NCI-H2196 treated with DMSO at 0.1 percent for 48 hours (cell line): ENCODE results near the gene TGM2.

Source experiments
- DNase-seq: peaks from one replicate; lab custom pipeline; 2025; ENCODE audit not compliant: unreplicated experiment; lab: John Stamatoyannopoulos, UW

TGM2 gene

GRCh38 chr20:38199501-38200390, 34.7 kb upstream of the TGM2 start:
- no peak for DNase-seq

- no peak for DNase-seq
Observed at GRCh38 chr20:38198238-38198861, 33.3 kb upstream of the TGM2 start.

GRCh38 chr20:38197619-38198018, 32.5 kb upstream of the TGM2 start:
- DNase-seq: no peak

- no peak for DNase-seq
Observed at GRCh38 chr20:38197217-38197616, 32.1 kb upstream of the TGM2 start.

GRCh38 chr20:38196592-38196991, 31.5 kb upstream of the TGM2 start:
- DNase-seq: no peak

- DNase-seq: no peak
Observed at GRCh38 chr20:38196076-38196475, 31.0 kb upstream of the TGM2 start.

- DNase-seq: no peak
Observed at GRCh38 chr20:38195521-38195920, 30.5 kb upstream of the TGM2 start.

GRCh38 chr20:38194971-38195504, 30.0 kb upstream of the TGM2 start:
- no peak for DNase-seq

- no peak for DNase-seq
Observed at GRCh38 chr20:38193586-38194105, 28.6 kb upstream of the TGM2 start.

- no peak for DNase-seq
Observed at GRCh38 chr20:38192323-38192885, 27.3 kb upstream of the TGM2 start.

GRCh38 chr20:38191654-38192053, 26.6 kb upstream of the TGM2 start:
- DNase-seq: no peak

- DNase-seq: no peak
Observed at GRCh38 chr20:38190936-38191371, 25.9 kb upstream of the TGM2 start.

GRCh38 chr20:38190166-38190565, 25.1 kb upstream of the TGM2 start:
- DNase-seq: no peak

- no peak for DNase-seq
Observed at GRCh38 chr20:38187517-38187916, 22.4 kb upstream of the TGM2 start.

GRCh38 chr20:38186788-38187221, 21.7 kb upstream of the TGM2 start:
- no peak for DNase-seq

GRCh38 chr20:38184101-38184500, 19.0 kb upstream of the TGM2 start:
- no peak for DNase-seq

- DNase-seq: no peak
Observed at GRCh38 chr20:38181971-38182370, 16.9 kb upstream of the TGM2 start.

GRCh38 chr20:38181207-38181801, 16.2 kb upstream of the TGM2 start:
- no peak for DNase-seq

GRCh38 chr20:38180781-38181180, 15.7 kb upstream of the TGM2 start:
- no peak for DNase-seq

GRCh38 chr20:38179846-38180245, 14.8 kb upstream of the TGM2 start:
- no peak for DNase-seq

GRCh38 chr20:38178581-38178980, 13.5 kb upstream of the TGM2 start:
- no peak for DNase-seq
